K562 (cell line): Measurements from ENCODE around the gene RSU1. TPM values are rescaled to one million over a fixed set of nuclear protein-coding genes. Genes with fewer than 3 reads are reported as not detected.

Experiments used
- ATAC-seq: fragments of 200-7000 bp; cut with Tn5 transposase; 3 replicates; pipeline ENCODE4 v1.9.1; 2020; ENCODE audit warnings: moderate library complexity
- BruUV-seq: library from RNA; stranded (reverse); fragments of 400-500 nt; replicated peaks from 2 replicates; lab custom pipeline; 2021; lab: Mats Ljungman, UMichigan
- CTCF ChIA-PET: fragments of 300-600 bp; formaldehyde crosslinking; extraction: SDS; loops from one replicate; lab custom pipeline; 2021; ENCODE audit warnings: low intra/inter-chr PET ratio; lab: Yijun Ruan, JAX
- POLR2A ChIA-PET: fragments of 300-600, 350-650 bp; sonication (Branson Sonifier 250); formaldehyde crosslinking; extraction: SDS; loops from one replicate; lab custom pipeline; 2021; ENCODE audit warnings: antibody characterized with exemption, inconsistent platforms; lab: Yijun Ruan, JAX
- DNase-seq, 4 experiments: peaks; one replicate each; pipeline versions ENCODE4 v3.0.0 to v3.0.0-alpha.2; 2011 to 2018; ENCODE audit warnings: low spot score in 3 of 4, mixed read lengths in 3 of 4; ENCODE audit errors: extremely low read depth in 1 of 4
- FAIRE-seq: peaks from 2 replicates; lab custom pipeline; 2011; peaks lifted over from hg19 to GRCh38; lab: Jason Lieb, UNC
- H2AFZ ChIP-seq: 2 replicates; pipeline ENCODE4 v1.6.0; 2011; ENCODE audit warnings: low read depth, low read length, control low read depth, inconsistent platforms
- H3K27ac ChIP-seq: fragments of 200-600 bp; 3 replicates; pipeline ENCODE4 v1.8.0; 2011; ENCODE audit warnings: low read depth, mild to moderate bottlenecking, control low read depth, inconsistent platforms, low read length, moderate library complexity, mixed read lengths; ENCODE audit errors: extremely low read depth
- H3K27me3 ChIP-seq, 2 experiments: fragments of 300-600 bp in 1 of 2; 2 replicates in 1 of 2; 3 replicates in 1 of 2; pipeline versions ENCODE4 v1.6.0 to v1.8.0; 2011; ENCODE audit warnings: inconsistent platforms in 2 of 2, low read length in 2 of 2, mild to moderate bottlenecking in 1 of 2, mixed read lengths in 1 of 2, moderate library complexity in 1 of 2; ENCODE audit not compliant: control insufficient read depth in 2 of 2, insufficient read depth in 2 of 2
- H3K36me3 ChIP-seq: fragments of 300-600 bp; 3 replicates; pipeline ENCODE4 v1.8.0; 2011; ENCODE audit warnings: mild to moderate bottlenecking, low read length, inconsistent platforms; ENCODE audit not compliant: control insufficient read depth, insufficient read depth
- H3K4me1 ChIP-seq, 2 experiments: fragments of 200-600 bp in 1 of 2; replicated peaks in 1 of 2; 2 replicates in 1 of 2; 3 replicates in 1 of 2; pipeline versions ENCODE4 v1.5.1 to v1.8.0; 2011; ENCODE audit warnings: inconsistent platforms in 2 of 2, low read length in 2 of 2, mild to moderate bottlenecking in 1 of 2, mixed read lengths in 1 of 2, moderate library complexity in 1 of 2; ENCODE audit not compliant: control insufficient read depth in 2 of 2, insufficient read depth in 2 of 2
- H3K4me2 ChIP-seq: 2 replicates; pipeline ENCODE4 v1.6.1; 2011; ENCODE audit warnings: low read length, control low read depth, inconsistent platforms, mixed read lengths; ENCODE audit not compliant: insufficient read depth
- H3K4me3 ChIP-seq: fragments of 200-600 bp; sonication (generic), shearing (Covaris generic); 2 replicates; pipeline ENCODE4 v1.5.1; 2016; ENCODE audit warnings: control low read depth, inconsistent platforms
- H3K79me2 ChIP-seq: fragments of 200-600 bp; 3 replicates; pipeline ENCODE4 v1.8.0; 2011; ENCODE audit warnings: low read length, inconsistent platforms; ENCODE audit not compliant: control insufficient read depth, insufficient read depth
- H3K9ac ChIP-seq, 2 experiments: 2 replicates each; pipeline versions ENCODE4 v1.6.0 to v1.6.1; 2011; ENCODE audit warnings: low read depth in 2 of 2, low read length in 2 of 2, control low read depth in 1 of 2, inconsistent platforms in 1 of 2, mild to moderate bottlenecking in 1 of 2, mixed read lengths in 1 of 2; ENCODE audit not compliant: insufficient read depth in 1 of 2
- H3K9me1 ChIP-seq: one replicate; pipeline ENCODE4 v1.6.0; 2011; ENCODE audit warnings: inconsistent platforms, mild to moderate bottlenecking, low read length, moderate library complexity; ENCODE audit not compliant: control insufficient read depth, insufficient read depth
- H3K9me3 ChIP-seq: replicated peaks from 2 replicates; pipeline ENCODE4 v1.5.1; 2011; ENCODE audit warnings: low read depth, low read length, inconsistent platforms; ENCODE audit not compliant: control insufficient read depth, insufficient read depth
- H4K20me1 ChIP-seq: replicated peaks from 2 replicates; pipeline ENCODE4 v1.6.1; 2011; ENCODE audit warnings: low read length, inconsistent platforms, mixed read lengths; ENCODE audit not compliant: control insufficient read depth, insufficient read depth
- ARNT ChIP-seq, 2 experiments: fragments of 450-650 bp; IDR thresholded peaks; 2 replicates each; pipeline ENCODE4 v1.6.1; 2016; ENCODE audit warnings: mild to moderate bottlenecking in 1 of 2
- CBX2 ChIP-seq: fragments of 200-600 bp; sonication (generic); IDR thresholded peaks from one replicate; pipeline ENCODE4 v1.6.1; 2012; ENCODE audit warnings: mild to moderate bottlenecking, low read length, inconsistent platforms; ENCODE audit not compliant: insufficient read depth, poor library complexity, severe bottlenecking
- DMBX1 ChIP-seq: fragments of 250-450 bp; sonication (Bioruptor Pico); IDR thresholded peaks from 2 replicates; pipeline ENCODE4 v1.8.0; 2022; ENCODE audit warnings: inconsistent platforms, mild to moderate bottlenecking, moderate library complexity, borderline replicate concordance
- HNRNPUL1 ChIP-seq: fragments of 200-400 bp; formaldehyde crosslinking; IDR thresholded peaks from 2 replicates; pipeline ENCODE4 v1.6.1; 2017; ENCODE audit warnings: low read length
- IFI16 ChIP-seq: fragments of 250-450 bp; sonication (Bioruptor Pico); IDR thresholded peaks from 2 replicates; pipeline ENCODE4 v2.1.2; 2022; ENCODE audit warnings: mild to moderate bottlenecking, inconsistent platforms
- ILF3 ChIP-seq: fragments of 450-650 bp; IDR thresholded peaks from 2 replicates; pipeline ENCODE4 v1.6.1; 2018; ENCODE audit warnings: antibody characterized with exemption, mild to moderate bottlenecking, moderate library complexity, borderline replicate concordance
- KLF6 ChIP-seq: fragments of 250-450 bp; sonication (Bioruptor Pico); IDR thresholded peaks from 2 replicates; pipeline ENCODE4 v1.4.0; 2020; ENCODE audit warnings: mild to moderate bottlenecking, moderate library complexity, borderline replicate concordance
- NBN ChIP-seq: fragments of 450-650 bp; IDR thresholded peaks from 2 replicates; pipeline ENCODE4 v1.6.1; 2016; ENCODE audit warnings: low read depth, mild to moderate bottlenecking
- NR2F6 ChIP-seq: fragments of 450-650 bp; formaldehyde crosslinking; IDR thresholded peaks from 2 replicates; pipeline ENCODE4 v1.4.0; 2020; ENCODE audit warnings: mild to moderate bottlenecking
- RAD51 ChIP-seq: fragments of 450-650 bp; IDR thresholded peaks from 2 replicates; pipeline ENCODE4 v1.7.1; 2016; ENCODE audit warnings: low read depth, mild to moderate bottlenecking, borderline replicate concordance
- SMC3 ChIP-seq: conservative IDR thresholded peaks from 2 replicates; pipeline ENCODE4 v1.6.1; 2011; ENCODE audit warnings: low read depth, low read length, improper control_type of control experiment; ENCODE audit not compliant: insufficient read depth
- SNIP1 ChIP-seq: fragments of 450-650 bp; IDR thresholded peaks from 2 replicates; pipeline ENCODE4 v1.7.1; 2017; ENCODE audit warnings: low read depth, mild to moderate bottlenecking
- ZHX1 ChIP-seq: fragments of 150-350 bp; conservative IDR thresholded peaks from 2 replicates; pipeline ENCODE4 v1.6.1; 2014; ENCODE audit warnings: low read length
- ZNF263 ChIP-seq: sonication (generic); formaldehyde crosslinking; IDR thresholded peaks from 2 replicates; pipeline ENCODE4 v1.8.0; 2022; ENCODE audit warnings: mild to moderate bottlenecking, missing genetic modification reagents, borderline replicate concordance
- ZNF778 ChIP-seq: fragments of 450-650 bp; formaldehyde crosslinking; IDR thresholded peaks from 2 replicates; pipeline ENCODE4 v1.4.0; 2020; ENCODE audit warnings: mild to moderate bottlenecking, moderate library complexity
- WGBS: fragments of 100-300 bp; shearing (Covaris generic); methylation state at CpG from one replicate; pipeline ENCODE4 v1.1.6; 2016; ENCODE audit warnings: low coverage, mixed read lengths; ENCODE audit not compliant: insufficient coverage; ENCODE audit errors: missing lambda C conversion rate; 5-methylcytosine and 5-hydroxymethylcytosine counted together
- in situ Hi-C: fragments of 300-500 bp; cut with MboI; formaldehyde crosslinking; loops from 4 replicates; pipeline ENCODE4 v1.15.0; 2018; ENCODE audit warnings: inconsistent platforms, mixed read lengths
- intact Hi-C: fragments of 100-400 bp; cut with micrococcal nuclease; formaldehyde crosslinking; loops from 2 replicates; pipeline ENCODE4 v1.14.2; 2022
- polyA plus RNA-seq, 8 experiments: library from polyadenylated mRNA; depleted of rRNA in 4 of 8; stranded (reverse) in 5 of 8; unstranded in 3 of 8; fragments of >200 nt; fragmentation: Nextera tagmentation in 2 of 8; fragmentation: Illumina TruSeq in 1 of 8; extraction: Ambion mirVana in 2 of 8; extraction: Trizol in 1 of 8; gene quantifications; 2 replicates each; pipeline versions ENCODE4 v1.2.1 to v1.2.3, GENCODE V29; 2011 to 2014; ENCODE audit warnings: inconsistent platforms in 1 of 8, missing spikeins in 1 of 8
- total RNA-seq, 7 experiments: library from RNA; depleted of rRNA in 6 of 7; stranded (reverse); fragments of >200 nt in 6 of 7; fragmentation: Illumina TruSeq in 2 of 7; extraction: Trizol in 2 of 7; gene quantifications; 2 replicates each; pipeline versions ENCODE4 v1.2.1 to v1.2.3, GENCODE V29; 2011 to 2021; ENCODE audit warnings: low replicate concordance in 1 of 7
- TF ChIP-seq, protein P1 (sequence below): sonication (generic); formaldehyde crosslinking; IDR thresholded peaks from 2 replicates; pipeline ENCODE4 v1.8.0; 2022; ENCODE audit warnings: mild to moderate bottlenecking, missing genetic modification reagents

The RSU1 gene
- total and polyA plus RNA-seq, 9 of the 15 experiments (the other 6 are each of a cell fraction or from before 2014, with no cell fraction given), result 18.8 to 67.3 (median 31.5) TPM

DNA sequence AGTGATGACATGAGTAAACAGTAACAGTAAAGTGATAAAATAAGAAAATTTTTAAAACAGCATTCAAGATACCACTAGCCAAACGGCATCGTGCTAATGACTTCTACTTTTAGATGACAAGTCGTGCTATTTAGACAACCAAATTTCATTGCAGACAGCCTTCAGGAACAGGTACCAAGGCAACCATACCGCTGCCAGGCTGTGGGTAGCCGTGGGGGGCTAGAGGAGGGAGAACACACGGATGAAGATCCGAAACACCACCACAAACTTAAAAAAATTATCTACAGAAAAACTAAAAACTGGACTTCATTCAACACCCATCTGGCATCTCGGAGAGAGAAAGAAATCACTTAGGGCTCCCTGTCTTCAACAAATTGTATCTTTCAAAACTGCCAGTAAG is 89.6 kb downstream of the RSU1 start:
- Histone ChIP-seq H3K4me1 (no peaks in the 10 kb centered on the region; a peak in 1 of 5 replicates), H2AFZ (no peak overlapping the region), H3K27me3 (no peaks in the 10 kb centered on the region), H3K9me1 (no peaks in the 10 kb centered on the region), H3K36me3 (no peaks in the 10 kb centered on the region), H4K20me1 (no peaks in the 10 kb centered on the region), H3K4me3 (no peak overlapping the region), H3K27ac (no peak overlapping the region), H3K9me3 (no peaks in the 10 kb centered on the region), H3K9ac (no peak overlapping the region), H3K4me2 (no peak overlapping the region)
- ChIA-PET POLR2A (no interaction called here), CTCF (no interaction called here)
- BruUV-seq, result no TSS peak
- ATAC-seq (no peak), FAIRE-seq (no peak)
- in situ Hi-C loops, result no loop called here
- 32% methylated on average over 8 of the region's 8 CpGs for WGBS
- TF ChIP-seq SNIP1, result no peak
- no peak for TF ChIP-seq ZNF263 (CRISPR knock-in tag)
- TF ChIP-seq ILF3, result no peak
- no peak for TF ChIP-seq NBN
- TF ChIP-seq, protein P1, sequence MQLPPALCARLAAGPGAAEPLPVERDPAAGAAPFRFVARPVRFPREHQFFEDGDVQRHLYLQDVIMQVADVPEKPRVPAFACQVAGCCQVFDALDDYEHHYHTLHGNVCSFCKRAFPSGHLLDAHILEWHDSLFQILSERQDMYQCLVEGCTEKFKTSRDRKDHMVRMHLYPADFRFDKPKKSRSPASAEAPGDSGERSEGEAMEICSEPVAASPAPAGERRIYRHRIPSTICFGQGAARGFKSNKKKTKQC, result no peak
- TF ChIP-seq ZHX1, result no peak
- no peak for TF ChIP-seq ZNF778
- no peak for TF ChIP-seq DMBX1 (CRISPR knock-in tag)
- TF ChIP-seq CBX2, result no peak
- TF ChIP-seq RAD51, result no peak
- TF ChIP-seq IFI16, result no peak
- TF ChIP-seq ARNT (IDR thresholded peaks at IDR 0.05), result no peak
- no peak for TF ChIP-seq KLF6
- no peak for TF ChIP-seq NR2F6
- TF ChIP-seq SMC3, result no peak
- no peak for TF ChIP-seq HNRNPUL1
- TF ChIP-seq, all 486 proteins: peak for 0
- no peaks in the 10 kb centered on the region for H3K79me2 ChIP-seq
- DNase-seq, result no peak
- intact Hi-C loops, result no loop called here
